Neural cell (in vitro differentiated cells): ENCODE data around the gene SPIB. TPM values are rescaled to one million over a fixed set of nuclear protein-coding genes. Genes with fewer than 3 reads are reported as not detected.

Experiments
- H2AFZ ChIP-seq: fragments of 200-600, 300-800 bp; sonication (generic), shearing (Covaris generic); 2 replicates; pipeline ENCODE4 v1.6.0; 2014; ENCODE audit warnings: low read depth, mild to moderate bottlenecking, antibody characterized with exemption, low read length, moderate library complexity
- H3F3A ChIP-seq: fragments of 200-600 bp; shearing (Covaris generic); 2 replicates; pipeline ENCODE4 v1.6.1; 2016; ENCODE audit warnings: mild to moderate bottlenecking, moderate library complexity, mixed read lengths, antibody characterized with exemption, low read length; ENCODE audit not compliant: insufficient read depth, poor library complexity, severe bottlenecking
- H3K27ac ChIP-seq: fragments of 200-600, 300-800 bp; sonication (generic), shearing (Covaris generic); 2 replicates; pipeline ENCODE4 v1.5.1; 2014; ENCODE audit warnings: mild to moderate bottlenecking, low read length, moderate library complexity
- H3K27me3 ChIP-seq: fragments of 300-800, 200-600 bp; sonication (generic), shearing (Covaris generic); 2 replicates; pipeline ENCODE4 v1.6.0; 2014; ENCODE audit warnings: mild to moderate bottlenecking, low read depth, low read length, moderate library complexity; ENCODE audit not compliant: insufficient read depth
- H3K36me3 ChIP-seq: fragments of 300-800, 200-600 bp; sonication (generic), shearing (Covaris generic); 2 replicates; pipeline ENCODE4 v1.5.1; 2014; ENCODE audit warnings: mild to moderate bottlenecking, antibody characterized with exemption, low read length, moderate library complexity; ENCODE audit not compliant: insufficient read depth
- H3K4me2 ChIP-seq: fragments of 300-800, 200-600 bp; sonication (generic), shearing (Covaris generic); 2 replicates; pipeline ENCODE4 v1.6.0; 2014; ENCODE audit warnings: mild to moderate bottlenecking, low read length
- H3K4me3 ChIP-seq: fragments of 300-800, 200-600 bp; sonication (generic), shearing (Covaris generic); 2 replicates; pipeline ENCODE4 v1.5.1; 2014; ENCODE audit warnings: mild to moderate bottlenecking, low read length, moderate library complexity
- H3K79me2 ChIP-seq: fragments of 200-600 bp; shearing (Covaris generic); replicated peaks from 2 replicates; pipeline ENCODE4 v1.6.0; 2014; ENCODE audit warnings: mild to moderate bottlenecking, low read length, moderate library complexity; ENCODE audit not compliant: insufficient read depth
- H3K9ac ChIP-seq: fragments of 300-800, 200-600 bp; sonication (generic), shearing (Covaris generic); 2 replicates; pipeline ENCODE4 v1.6.1; 2016; ENCODE audit warnings: mild to moderate bottlenecking, low read length, mixed read lengths
- H3K9me2 ChIP-seq: fragments of 200-600 bp; shearing (Covaris generic); 2 replicates; pipeline ENCODE4 v1.6.1; 2016; ENCODE audit warnings: mild to moderate bottlenecking, low read length, mixed read lengths; ENCODE audit not compliant: insufficient read depth
- H3K9me3 ChIP-seq: fragments of 200-600, 300-800 bp; sonication (generic), shearing (Covaris generic); 2 replicates; pipeline ENCODE4 v1.6.1; 2016; ENCODE audit warnings: mild to moderate bottlenecking, mixed run types, low read length, moderate library complexity, mixed read lengths
- H4K20me1 ChIP-seq: fragments of 200-600 bp; shearing (Covaris generic); 2 replicates; pipeline ENCODE4 v1.6.1; 2016; ENCODE audit warnings: mild to moderate bottlenecking, mixed run types; ENCODE audit not compliant: insufficient read depth
- CTCF ChIP-seq: fragments of 450-650 bp; IDR thresholded peaks from 2 replicates; pipeline ENCODE4 v1.5.1; 2014; ENCODE audit warnings: antibody characterized with exemption, mild to moderate bottlenecking, moderate library complexity; ENCODE audit not compliant: poor library complexity, severe bottlenecking
- EP300 ChIP-seq: fragments of 450-650 bp; conservative IDR thresholded peaks from 2 replicates; pipeline ENCODE4 v1.6.1; 2014; ENCODE audit warnings: antibody characterized with exemption, mild to moderate bottlenecking, moderate library complexity; ENCODE audit not compliant: poor library complexity, severe bottlenecking
- EZH2 ChIP-seq: fragments of 200-600, 300-800 bp; shearing (Covaris generic), sonication (generic); IDR thresholded peaks from 2 replicates; pipeline ENCODE4 v1.6.1; 2014; ENCODE audit warnings: antibody characterized with exemption, low read length, borderline replicate concordance, mild to moderate bottlenecking; ENCODE audit not compliant: insufficient read depth, poor library complexity, severe bottlenecking
- MXI1 ChIP-seq: fragments of 450-650 bp; conservative IDR thresholded peaks from 2 replicates; pipeline ENCODE4 v1.6.1; 2014; ENCODE audit warnings: antibody characterized with exemption, mild to moderate bottlenecking; ENCODE audit not compliant: poor library complexity, severe bottlenecking
- POLR2AphosphoS5 ChIP-seq: IDR thresholded peaks from 2 replicates; pipeline ENCODE4 v1.6.1; 2012
- RAD21 ChIP-seq: fragments of 450-650 bp; conservative IDR thresholded peaks from 2 replicates; pipeline ENCODE4 v1.6.1; 2014; ENCODE audit warnings: antibody characterized with exemption, mild to moderate bottlenecking, moderate library complexity
- REST ChIP-seq: IDR thresholded peaks from 2 replicates; pipeline ENCODE4 v1.6.1; 2012; ENCODE audit warnings: borderline replicate concordance
- SMC3 ChIP-seq: fragments of 450-650 bp; conservative IDR thresholded peaks from 2 replicates; pipeline ENCODE4 v1.6.1; 2014; ENCODE audit warnings: antibody characterized with exemption, mild to moderate bottlenecking, moderate library complexity; ENCODE audit not compliant: poor library complexity
- TAF1 ChIP-seq: IDR thresholded peaks from 2 replicates; pipeline ENCODE4 v1.6.1; 2012; ENCODE audit warnings: low read depth
- polyA plus RNA-seq: library from polyadenylated mRNA; depleted of rRNA; stranded (reverse); fragments of >200 nt; gene quantifications from 2 replicates; pipeline ENCODE4 v1.2.3, GENCODE V29; 2014

SPIB gene
- polyA plus RNA-seq, 1 donor from 2014 or later = not detected

- no peaks in the 10 kb centered on the region for H3K36me3 ChIP-seq
- H3K9me3 ChIP-seq = no peaks in the 10 kb centered on the region
- no peaks in the 10 kb centered on the region for H4K20me1 ChIP-seq
- H3K27me3 ChIP-seq = no peaks in the 10 kb centered on the region
- no peaks in the 10 kb centered on the region for H3K79me2 ChIP-seq
- TF ChIP-seq POLR2AphosphoS5 = no peak
- no peak for TF ChIP-seq EP300
- no peak for TF ChIP-seq CTCF
- TF ChIP-seq REST = no peak
- no peak for TF ChIP-seq EZH2
- TF ChIP-seq SMC3 = no peak
- TF ChIP-seq TAF1 = no peak
- TF ChIP-seq RAD21 = no peak
- no peak for TF ChIP-seq MXI1
- no peak overlapping the region for H3K4me2 ChIP-seq
- no peak overlapping the region for H2AFZ ChIP-seq
- H3K9ac ChIP-seq = no peak overlapping the region
- H3K9me2 ChIP-seq = no peaks in the 10 kb centered on the region
- peaks cover 4% of the 10 kb centered on the region for H3F3A ChIP-seq
- H3K27ac ChIP-seq = no peak overlapping the region
- no peak overlapping the region for H3K4me3 ChIP-seq
These were observed 39.1 kb upstream of the SPIB start for GRCh38 chr19:50379602-50380001.

GRCh38 chr19:50380137-50380536 is 38.6 kb upstream of the SPIB start:
- Histone ChIP-seq H4K20me1 (no peaks in the 10 kb centered on the region), H3K4me2 (no peak overlapping the region), H3K4me3 (no peak overlapping the region), H3K27me3 (no peaks in the 10 kb centered on the region), H2AFZ (no peak overlapping the region), H3F3A (peaks cover 4% of the 10 kb centered on the region), H3K9me3 (no peaks in the 10 kb centered on the region), H3K9me2 (no peaks in the 10 kb centered on the region), H3K36me3 (no peaks in the 10 kb centered on the region), H3K27ac (no peak overlapping the region), H3K79me2 (no peaks in the 10 kb centered on the region), H3K9ac (no peak overlapping the region)
- TF ChIP-seq REST (no peak), RAD21 (no peak), TAF1 (no peak)
